Adrenal gland (tissue), 5 donors: Measurements from ENCODE around the gene OSBP2.

Source experiments
- POLR2A ChIP-seq, 2 donors: fragments of 450-650 bp; IDR thresholded peaks; one replicate each; pipeline ENCODE4 v1.6.1; 2017; ENCODE audit warnings: antibody characterized with exemption in 2 of 2, mild to moderate bottlenecking in 2 of 2, moderate library complexity in 1 of 2
- TF ChIP-seq, protein P1 (sequence below), 6 experiments: fragments of 450-650 bp in 4 of 6; fragments of 200-600 bp in 2 of 6; sonication (generic) in 1 of 6; IDR thresholded peaks; 1 replicate in 5 of 6; 2 replicates in 1 of 6; pipeline versions ENCODE4 v1.5.1 to v1.8.0; 2016 to 2021; ENCODE audit warnings: antibody characterized with exemption in 6 of 6, mild to moderate bottlenecking in 2 of 6, moderate library complexity in 1 of 6
- donor health status: DM: no; HTN: no; CAD: no.

DNA sequence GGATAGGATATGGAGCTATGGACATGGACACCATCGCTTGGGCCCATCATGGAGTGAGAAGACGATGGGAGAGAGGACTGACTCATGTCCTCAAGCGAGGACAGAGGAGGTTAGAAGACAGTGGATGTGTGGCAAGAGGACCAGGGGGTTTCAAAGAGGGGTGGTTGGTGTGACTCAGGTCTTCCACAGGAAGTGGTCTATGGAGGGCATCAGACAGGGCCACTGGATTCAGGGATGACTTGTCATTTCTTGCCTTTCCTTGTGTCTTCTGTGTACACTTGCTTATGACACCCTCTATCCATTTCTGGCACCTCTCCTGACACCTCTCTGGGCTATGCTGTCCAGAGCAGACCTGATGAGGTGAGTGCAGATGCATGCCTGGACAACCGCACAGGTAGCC, 115.4 kb downstream of the OSBP2 start:
- TF ChIP-seq, protein P1, sequence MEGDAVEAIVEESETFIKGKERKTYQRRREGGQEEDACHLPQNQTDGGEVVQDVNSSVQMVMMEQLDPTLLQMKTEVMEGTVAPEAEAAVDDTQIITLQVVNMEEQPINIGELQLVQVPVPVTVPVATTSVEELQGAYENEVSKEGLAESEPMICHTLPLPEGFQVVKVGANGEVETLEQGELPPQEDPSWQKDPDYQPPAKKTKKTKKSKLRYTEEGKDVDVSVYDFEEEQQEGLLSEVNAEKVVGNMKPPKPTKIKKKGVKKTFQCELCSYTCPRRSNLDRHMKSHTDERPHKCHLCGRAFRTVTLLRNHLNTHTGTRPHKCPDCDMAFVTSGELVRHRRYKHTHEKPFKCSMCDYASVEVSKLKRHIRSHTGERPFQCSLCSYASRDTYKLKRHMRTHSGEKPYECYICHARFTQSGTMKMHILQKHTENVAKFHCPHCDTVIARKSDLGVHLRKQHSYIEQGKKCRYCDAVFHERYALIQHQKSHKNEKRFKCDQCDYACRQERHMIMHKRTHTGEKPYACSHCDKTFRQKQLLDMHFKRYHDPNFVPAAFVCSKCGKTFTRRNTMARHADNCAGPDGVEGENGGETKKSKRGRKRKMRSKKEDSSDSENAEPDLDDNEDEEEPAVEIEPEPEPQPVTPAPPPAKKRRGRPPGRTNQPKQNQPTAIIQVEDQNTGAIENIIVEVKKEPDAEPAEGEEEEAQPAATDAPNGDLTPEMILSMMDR (IDR thresholded peaks at IDR 0.05), result no peak
- TF ChIP-seq POLR2A (IDR thresholded peaks at IDR 0.05), result no peak
